GM12878 (cell line): ENCODE measurements around the gene NIPAL3. TPM values are rescaled to one million over a fixed set of nuclear protein-coding genes. Genes with fewer than 3 reads are reported as not detected.

Source experiments
- ATAC-seq: fragments of 200-7000 bp; cut with Tn5 transposase; 3 replicates; pipeline ENCODE4 v1.9.1; 2020; ENCODE audit warnings: mild to moderate bottlenecking, moderate library complexity
- BruUV-seq: library from RNA; stranded (reverse); fragments of 400-500 nt; replicated peaks from 2 replicates; lab custom pipeline; 2021; lab: Mats Ljungman, UMichigan
- CTCF ChIA-PET: fragments of 300-600 bp; sonication (Branson Sonifier 250); formaldehyde crosslinking; extraction: SDS; loops from one replicate; lab custom pipeline; 2021; ENCODE audit warnings: inconsistent platforms; lab: Yijun Ruan, JAX
- POLR2A ChIA-PET: fragments of 350-600 bp; formaldehyde crosslinking; extraction: SDS; loops from one replicate; lab custom pipeline; 2021; ENCODE audit warnings: inconsistent platforms; lab: Charles Lee
- RAD21 ChIA-PET: fragments of 300-600 bp; sonication (Branson Sonifier 250); formaldehyde crosslinking; loops from one replicate; lab custom pipeline; 2023; ENCODE audit warnings: antibody characterized with exemption; ENCODE audit not compliant: unreplicated experiment; lab: Charles Lee
- SMC1A ChIA-PET: fragments of 300-600 bp; sonication (Branson Sonifier 250); formaldehyde crosslinking; loops from one replicate; lab custom pipeline; 2023; ENCODE audit not compliant: unreplicated experiment, uncharacterized antibody; lab: Charles Lee
- DNase-seq: peaks from one replicate; pipeline ENCODE4 v3.0.0-alpha.2; 2011; ENCODE audit warnings: low read depth, low spot score
- FAIRE-seq: peaks from 3 replicates; lab custom pipeline; 2011; peaks lifted over from hg19 to GRCh38; lab: Jason Lieb, UNC
- H2AFZ ChIP-seq: 2 replicates; pipeline ENCODE4 v1.6.0; 2011; ENCODE audit warnings: low read depth, low read length, control low read depth; ENCODE audit not compliant: control insufficient read depth
- H3K27ac ChIP-seq: 2 replicates; pipeline ENCODE4 v1.5.1; 2011; ENCODE audit warnings: control low read depth; ENCODE audit not compliant: control insufficient read depth, insufficient read depth
- H3K27me3 ChIP-seq, 2 experiments: replicated peaks in 1 of 2; 2 replicates each; pipeline versions ENCODE4 v1.6.0 to v1.6.1; 2011; ENCODE audit warnings: low read length in 1 of 2; ENCODE audit not compliant: control insufficient read depth in 2 of 2, insufficient read depth in 2 of 2
- H3K36me3 ChIP-seq, 2 experiments: 2 replicates each; pipeline ENCODE4 v1.5.1; 2011; ENCODE audit warnings: low read length in 1 of 2; ENCODE audit not compliant: control insufficient read depth in 2 of 2, insufficient read depth in 2 of 2
- H3K4me1 ChIP-seq: 2 replicates; pipeline ENCODE4 v1.6.1; 2011; ENCODE audit warnings: mild to moderate bottlenecking, low read length, moderate library complexity, mixed read lengths; ENCODE audit not compliant: control insufficient read depth, insufficient read depth
- H3K4me2 ChIP-seq: 2 replicates; pipeline ENCODE4 v1.6.0; 2011; ENCODE audit warnings: control low read depth; ENCODE audit not compliant: control insufficient read depth, insufficient read depth
- H3K4me3 ChIP-seq: fragments of 200-600 bp; sonication (generic); 2 replicates; pipeline ENCODE4 v1.5.1; 2016
- H3K79me2 ChIP-seq: 2 replicates; pipeline ENCODE4 v1.6.0; 2011; ENCODE audit warnings: low read length; ENCODE audit not compliant: control insufficient read depth, insufficient read depth
- H3K9ac ChIP-seq: 2 replicates; pipeline ENCODE4 v1.8.0; 2011; ENCODE audit warnings: low read length, control low read depth, mixed read lengths; ENCODE audit not compliant: control insufficient read depth, insufficient read depth
- H3K9me3 ChIP-seq: replicated peaks from 3 replicates; pipeline ENCODE4 v1.5.1; 2011; ENCODE audit warnings: mild to moderate bottlenecking, low read length; ENCODE audit not compliant: control insufficient read depth, insufficient read depth
- H4K20me1 ChIP-seq: 2 replicates; pipeline ENCODE4 v1.6.0; 2011; ENCODE audit not compliant: control insufficient read depth, insufficient read depth
- BHLHE40 ChIP-seq, 2 experiments: fragments of 450-650 bp in 1 of 2; IDR thresholded peaks; 2 replicates each; pipeline ENCODE4 v1.6.1; 2011 to 2017; ENCODE audit warnings: low read depth in 2 of 2, borderline replicate concordance in 1 of 2, improper control_type of control experiment in 1 of 2, low read length in 1 of 2, mild to moderate bottlenecking in 1 of 2
- CHD2 ChIP-seq: IDR thresholded peaks from 2 replicates; pipeline ENCODE4 v1.6.1; 2011; ENCODE audit warnings: low read depth, low read length, improper control_type of control experiment, borderline replicate concordance
- CREM ChIP-seq: IDR thresholded peaks from 2 replicates; pipeline ENCODE4 v1.6.1; 2014; ENCODE audit warnings: antibody characterized with exemption, low read depth
- DPF2 ChIP-seq: fragments of 450-650 bp; IDR thresholded peaks from 2 replicates; pipeline ENCODE4 v1.6.1; 2017; ENCODE audit warnings: mild to moderate bottlenecking
- EP300 ChIP-seq, 2 experiments: fragments of 150-350 bp in 1 of 2; IDR thresholded peaks; 2 replicates each; pipeline ENCODE4 v1.6.1; 2011 to 2012; ENCODE audit warnings: low read depth in 2 of 2, low read length in 2 of 2, borderline replicate concordance in 1 of 2, improper control_type of control experiment in 1 of 2, inconsistent platforms in 1 of 2; ENCODE audit not compliant: control insufficient read depth in 1 of 2
- NFYB ChIP-seq: IDR thresholded peaks from 2 replicates; pipeline ENCODE4 v1.6.1; 2011; ENCODE audit warnings: low read depth, mild to moderate bottlenecking, low read length, improper control_type of control experiment, moderate library complexity; ENCODE audit not compliant: insufficient read depth
- POLR2A ChIP-seq: IDR thresholded peaks from 2 replicates; pipeline ENCODE4 v1.6.1; 2011; ENCODE audit warnings: low read depth, mild to moderate bottlenecking, low read length
- POLR2AphosphoS5 ChIP-seq: IDR thresholded peaks from 2 replicates; pipeline ENCODE4 v1.6.1; 2011; ENCODE audit warnings: mild to moderate bottlenecking, low read length, inconsistent platforms
- RAD21 ChIP-seq: IDR thresholded peaks from 2 replicates; pipeline ENCODE4 v1.6.1; 2011; ENCODE audit warnings: mild to moderate bottlenecking, low read depth, low read length, moderate library complexity; ENCODE audit not compliant: insufficient read depth
- RCOR1 ChIP-seq: conservative IDR thresholded peaks from 2 replicates; pipeline ENCODE4 v1.6.1; 2012; ENCODE audit warnings: low read depth, low read length, improper control_type of control experiment
- RUNX3 ChIP-seq: IDR thresholded peaks from 2 replicates; pipeline ENCODE4 v1.6.1; 2012; ENCODE audit warnings: low read length, inconsistent platforms
- SPI1 ChIP-seq: IDR thresholded peaks from 2 replicates; pipeline ENCODE4 v1.6.1; 2011; ENCODE audit warnings: low read depth, mild to moderate bottlenecking, low read length, moderate library complexity, borderline replicate concordance; ENCODE audit not compliant: insufficient read depth
- SRF ChIP-seq, 2 experiments: IDR thresholded peaks; 2 replicates each; pipeline ENCODE4 v1.6.1; 2011; ENCODE audit warnings: low read depth in 2 of 2, low read length in 2 of 2, mild to moderate bottlenecking in 1 of 2, moderate library complexity in 1 of 2
- SUPT20H ChIP-seq: IDR thresholded peaks from 2 replicates; pipeline ENCODE4 v1.6.1; 2011; ENCODE audit warnings: low read depth, mild to moderate bottlenecking, low read length, moderate library complexity, borderline replicate concordance; ENCODE audit not compliant: control insufficient read depth
- WGBS: methylation state at CpG from one replicate; pipeline ENCODE4 v1.1.6; 2016; ENCODE audit warnings: low lambda C conversion rate; ENCODE audit not compliant: insufficient replicate concordance, insufficient coverage; ENCODE audit errors: missing lambda C conversion rate; 5-methylcytosine and 5-hydroxymethylcytosine counted together
- in situ Hi-C: fragments of 300-500 bp; cut with MboI; formaldehyde crosslinking; loops from 9 replicates; pipeline ENCODE4 v1.14.3; 2018; ENCODE audit warnings: mixed read lengths
- intact Hi-C: fragments of 100-400 bp; cut with micrococcal nuclease; formaldehyde crosslinking; loops from one replicate; pipeline ENCODE4 v1.14.2; 2022; ENCODE audit not compliant: unreplicated experiment
- polyA plus RNA-seq, 11 experiments: library from polyadenylated mRNA; depleted of rRNA in 4 of 11; unstranded in 6 of 11; stranded (reverse) in 5 of 11; fragments of >200 nt; fragmentation: Nextera tagmentation in 4 of 11; fragmentation: Illumina TruSeq in 1 of 11; extraction: Ambion mirVana in 4 of 11; extraction: Trizol in 1 of 11; gene quantifications; 1 replicate in 1 of 11; 2 replicates in 10 of 11; pipeline versions ENCODE4 v1.2.1 to v1.2.3, GENCODE V29; 2011 to 2016; ENCODE audit warnings: inconsistent platforms in 2 of 11, missing spikeins in 2 of 11, low read depth in 1 of 11
- total RNA-seq, 4 experiments: library from RNA; depleted of rRNA in 3 of 4; stranded (reverse); fragments of >200 nt in 3 of 4; fragmentation: Illumina TruSeq in 1 of 4; extraction: Trizol in 1 of 4; gene quantifications; 2 replicates each; pipeline versions ENCODE4 v1.2.1 to v1.2.3, GENCODE V29; 2013 to 2021
- TF ChIP-seq, protein P1 (sequence below): fragments of 450-650 bp; IDR thresholded peaks from 2 replicates; pipeline ENCODE4 v1.6.1; 2017; ENCODE audit warnings: low read depth, mild to moderate bottlenecking, moderate library complexity
- TF ChIP-seq, protein P2 (sequence below): fragments of 450-650 bp; IDR thresholded peaks from 2 replicates; pipeline ENCODE4 v1.6.1; 2017; ENCODE audit warnings: antibody characterized with exemption, mild to moderate bottlenecking, moderate library complexity

The NIPAL3 gene
- total and polyA plus RNA-seq, 10 of the 15 experiments (the other 5 are each of a cell fraction or from before 2014, with no cell fraction given), result 2.1 to 9.4 (median 4.2) TPM

DNA sequence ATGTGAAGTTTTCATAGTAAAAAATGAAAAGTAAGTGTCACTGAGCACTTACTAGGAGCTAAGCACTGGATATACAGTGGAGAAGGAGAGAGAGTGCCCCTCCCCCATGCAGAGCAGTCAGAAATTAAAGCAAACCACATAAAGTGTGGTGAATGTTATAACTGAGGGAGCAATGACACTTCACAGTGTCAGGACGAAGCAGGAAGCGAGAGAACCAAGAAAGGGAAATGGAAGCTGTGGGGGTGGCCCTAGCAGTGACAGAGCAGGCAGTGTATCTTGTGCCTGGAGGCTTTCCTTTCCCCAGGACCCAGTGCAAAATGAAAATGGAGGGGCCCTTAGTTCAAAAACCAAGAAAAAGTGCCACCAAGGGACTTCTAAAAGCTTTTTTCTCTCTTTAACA lies 65.5 kb downstream of the NIPAL3 start:
- Histone ChIP-seq H3K36me3 (no peaks in the 10 kb centered on the region), H3K9ac (no peak overlapping the region), H3K9me3 (no peaks in the 10 kb centered on the region), H3K4me1 (peaks cover 12% of the 10 kb centered on the region), H3K79me2 (no peaks in the 10 kb centered on the region), H3K27me3 (no peaks in the 10 kb centered on the region), H3K4me3 (no peak overlapping the region), H3K27ac (peak overlapping the region; percentile 34), H2AFZ (peak overlapping the region; percentile 52; the same call in 1 of the 2 replicates), H3K4me2 (peak overlapping the region; percentile 26), H4K20me1 (no peaks in the 10 kb centered on the region)
- intact Hi-C loops, result no loop called here
- DNase-seq (peak; percentile 40), FAIRE-seq (peak; percentile 77), ATAC-seq (peak; percentile 77)
- in situ Hi-C loops, result no loop called here
- ChIA-PET RAD21 (interaction anchor here (0.6 to 1.9 kb wide), 2 partner anchors 66 to 90 kb away, joined by 3 to 4 read pairs; partner anchors contain the start of gene NIPAL3), SMC1A (interaction anchor here (0.7 to 2.1 kb wide), 4 partner anchors 8 to 331 kb away, joined by 3 to 6 read pairs (median 3); no protein-coding TSS in a partner anchor), CTCF (interaction anchor here (0.6 to 1.8 kb wide), 3 partner anchors 88 to 215 kb away, joined by 4 to 7 read pairs (median 4); no protein-coding TSS in a partner anchor), POLR2A (no interaction called here)
- WGBS, result 43% methylated on average over 2 of the region's 2 CpGs
- BruUV-seq, result no TSS peak
- TF ChIP-seq DPF2 (0 out of 2 replicates have a peak, but pooled peaks have one; percentile 50), BHLHE40 (IDR thresholded peaks at IDR 0.05; ENCODE audit: borderline replicate concordance in 1 of 2, low read depth in 2 of 2, low read length in 1 of 2) (peak in 1 of 2 experiments; percentile 30; a peak in 2 of 4 replicates), EP300 (IDR thresholded peaks at IDR 0.05; ENCODE audit: borderline replicate concordance in 1 of 2, control insufficient read depth in 1 of 2, low read depth in 2 of 2, low read length in 2 of 2) (0 out of 4 replicates have a peak, but pooled peaks of 1 of the 2 experiments have one; percentile 21), SRF (IDR thresholded peaks at IDR 0.05; ENCODE audit: low read depth in 2 of 2, low read length in 2 of 2) (peak in 1 of 2 experiments; percentile 53; a peak in 1 of 4 replicates), NFYB (no peak), RUNX3 (peak; percentile 84), CREM (peak; percentile 33; the same call in 1 of the 2 replicates), RAD21 (no peak), RCOR1 (no peak), POLR2AphosphoS5 (no peak), CHD2 (peak; percentile 54), SUPT20H (no peak), POLR2A (0 out of 2 replicates have a peak, but pooled peaks have one; percentile 24), SPI1 (peak; percentile 85)
- TF ChIP-seq, protein P1, sequence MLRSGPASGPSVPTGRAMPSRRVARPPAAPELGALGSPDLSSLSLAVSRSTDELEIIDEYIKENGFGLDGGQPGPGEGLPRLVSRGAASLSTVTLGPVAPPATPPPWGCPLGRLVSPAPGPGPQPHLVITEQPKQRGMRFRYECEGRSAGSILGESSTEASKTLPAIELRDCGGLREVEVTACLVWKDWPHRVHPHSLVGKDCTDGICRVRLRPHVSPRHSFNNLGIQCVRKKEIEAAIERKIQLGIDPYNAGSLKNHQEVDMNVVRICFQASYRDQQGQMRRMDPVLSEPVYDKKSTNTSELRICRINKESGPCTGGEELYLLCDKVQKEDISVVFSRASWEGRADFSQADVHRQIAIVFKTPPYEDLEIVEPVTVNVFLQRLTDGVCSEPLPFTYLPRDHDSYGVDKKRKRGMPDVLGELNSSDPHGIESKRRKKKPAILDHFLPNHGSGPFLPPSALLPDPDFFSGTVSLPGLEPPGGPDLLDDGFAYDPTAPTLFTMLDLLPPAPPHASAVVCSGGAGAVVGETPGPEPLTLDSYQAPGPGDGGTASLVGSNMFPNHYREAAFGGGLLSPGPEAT, result 0 out of 2 replicates have a peak, but pooled peaks have one; percentile 17
- TF ChIP-seq, protein P2, sequence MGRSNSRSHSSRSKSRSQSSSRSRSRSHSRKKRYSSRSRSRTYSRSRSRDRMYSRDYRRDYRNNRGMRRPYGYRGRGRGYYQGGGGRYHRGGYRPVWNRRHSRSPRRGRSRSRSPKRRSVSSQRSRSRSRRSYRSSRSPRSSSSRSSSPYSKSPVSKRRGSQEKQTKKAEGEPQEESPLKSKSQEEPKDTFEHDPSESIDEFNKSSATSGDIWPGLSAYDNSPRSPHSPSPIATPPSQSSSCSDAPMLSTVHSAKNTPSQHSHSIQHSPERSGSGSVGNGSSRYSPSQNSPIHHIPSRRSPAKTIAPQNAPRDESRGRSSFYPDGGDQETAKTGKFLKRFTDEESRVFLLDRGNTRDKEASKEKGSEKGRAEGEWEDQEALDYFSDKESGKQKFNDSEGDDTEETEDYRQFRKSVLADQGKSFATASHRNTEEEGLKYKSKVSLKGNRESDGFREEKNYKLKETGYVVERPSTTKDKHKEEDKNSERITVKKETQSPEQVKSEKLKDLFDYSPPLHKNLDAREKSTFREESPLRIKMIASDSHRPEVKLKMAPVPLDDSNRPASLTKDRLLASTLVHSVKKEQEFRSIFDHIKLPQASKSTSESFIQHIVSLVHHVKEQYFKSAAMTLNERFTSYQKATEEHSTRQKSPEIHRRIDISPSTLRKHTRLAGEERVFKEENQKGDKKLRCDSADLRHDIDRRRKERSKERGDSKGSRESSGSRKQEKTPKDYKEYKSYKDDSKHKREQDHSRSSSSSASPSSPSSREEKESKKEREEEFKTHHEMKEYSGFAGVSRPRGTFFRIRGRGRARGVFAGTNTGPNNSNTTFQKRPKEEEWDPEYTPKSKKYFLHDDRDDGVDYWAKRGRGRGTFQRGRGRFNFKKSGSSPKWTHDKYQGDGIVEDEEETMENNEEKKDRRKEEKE, result no peak
